Body of pancreas (tissue), 4 donors: ENCODE data around the gene WNK2.

Experiments used
- POLR2A ChIP-seq, 3 donors: fragments of 450-650 bp; IDR thresholded peaks; one replicate each; pipeline ENCODE4 v1.6.1; 2016; ENCODE audit warnings: antibody characterized with exemption in 3 of 3, mild to moderate bottlenecking in 2 of 3
- TF ChIP-seq, protein P1 (sequence below), 7 experiments: fragments of 450-650 bp in 4 of 7; fragments of 200-600 bp in 3 of 7; sonication (generic) in 3 of 7; IDR thresholded peaks; one replicate each; pipeline ENCODE4 v1.5.1; 2016 to 2019; ENCODE audit warnings: antibody characterized with exemption in 7 of 7

DNA sequence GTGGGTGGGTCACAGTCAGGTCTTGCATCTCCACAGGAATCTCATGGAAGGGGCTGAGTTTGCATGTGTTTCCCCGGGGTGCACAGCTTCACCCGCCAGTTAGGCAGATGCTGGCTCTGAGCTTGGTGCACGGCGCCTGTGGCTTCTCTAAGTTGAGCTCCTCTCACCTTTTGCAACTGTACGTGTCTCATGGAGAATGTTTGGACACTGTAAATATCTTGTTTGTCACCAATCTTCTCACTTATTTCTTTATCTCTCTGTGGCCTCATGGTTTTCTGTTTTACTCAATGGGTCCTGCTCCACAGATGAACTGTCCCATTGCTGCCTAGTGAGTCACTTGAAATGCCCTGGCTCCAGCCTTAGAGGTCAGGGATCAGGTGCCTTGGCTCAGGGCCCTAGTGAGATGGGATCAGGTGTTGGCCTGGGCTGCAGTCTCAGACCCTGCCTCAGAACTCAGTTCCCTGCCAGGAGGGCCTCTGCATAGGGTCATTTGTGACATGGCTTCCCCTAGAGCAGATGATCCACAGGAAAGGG lies 61.6 kb downstream of the WNK2 start:
- no peak for TF ChIP-seq POLR2A (IDR thresholded peaks at IDR 0.05)
- TF ChIP-seq, protein P1, sequence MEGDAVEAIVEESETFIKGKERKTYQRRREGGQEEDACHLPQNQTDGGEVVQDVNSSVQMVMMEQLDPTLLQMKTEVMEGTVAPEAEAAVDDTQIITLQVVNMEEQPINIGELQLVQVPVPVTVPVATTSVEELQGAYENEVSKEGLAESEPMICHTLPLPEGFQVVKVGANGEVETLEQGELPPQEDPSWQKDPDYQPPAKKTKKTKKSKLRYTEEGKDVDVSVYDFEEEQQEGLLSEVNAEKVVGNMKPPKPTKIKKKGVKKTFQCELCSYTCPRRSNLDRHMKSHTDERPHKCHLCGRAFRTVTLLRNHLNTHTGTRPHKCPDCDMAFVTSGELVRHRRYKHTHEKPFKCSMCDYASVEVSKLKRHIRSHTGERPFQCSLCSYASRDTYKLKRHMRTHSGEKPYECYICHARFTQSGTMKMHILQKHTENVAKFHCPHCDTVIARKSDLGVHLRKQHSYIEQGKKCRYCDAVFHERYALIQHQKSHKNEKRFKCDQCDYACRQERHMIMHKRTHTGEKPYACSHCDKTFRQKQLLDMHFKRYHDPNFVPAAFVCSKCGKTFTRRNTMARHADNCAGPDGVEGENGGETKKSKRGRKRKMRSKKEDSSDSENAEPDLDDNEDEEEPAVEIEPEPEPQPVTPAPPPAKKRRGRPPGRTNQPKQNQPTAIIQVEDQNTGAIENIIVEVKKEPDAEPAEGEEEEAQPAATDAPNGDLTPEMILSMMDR (IDR thresholded peaks at IDR 0.05), result no peak
